Immature natural killer cell (primary cell): ENCODE measurements around the gene TMEM158. TPM values are rescaled to one million over a fixed set of nuclear protein-coding genes. Genes with fewer than 3 reads are reported as not detected.

ENCODE experiments used
- DNase-seq, 3 donors: peaks; one replicate each; pipeline ENCODE4 v3.0.0; 2022; ENCODE audit warnings: mixed read lengths in 1 of 3
- H3K27ac Mint-ChIP-seq, 6 donors: one replicate each; pipeline ENCODE4 v1.8.0; 2020; ENCODE audit warnings: mixed read lengths in 6 of 6, mild to moderate bottlenecking in 5 of 6, inconsistent platforms in 4 of 6, moderate library complexity in 3 of 6
- H3K27me3 Mint-ChIP-seq, 3 donors: one replicate each; pipeline ENCODE4 v1.8.0; 2020 to 2021; ENCODE audit warnings: low read depth in 3 of 3, mild to moderate bottlenecking in 3 of 3, mixed read lengths in 3 of 3, moderate library complexity in 3 of 3, inconsistent platforms in 1 of 3
- H3K36me3 Mint-ChIP-seq, 3 donors: one replicate each; pipeline ENCODE4 v1.8.0; 2020; ENCODE audit warnings: mixed read lengths in 3 of 3, inconsistent platforms in 2 of 3, mild to moderate bottlenecking in 2 of 3
- H3K4me1 Mint-ChIP-seq, 2 donors: one replicate each; pipeline ENCODE4 v1.8.0; 2020; ENCODE audit warnings: inconsistent platforms in 2 of 2, mild to moderate bottlenecking in 2 of 2, mixed read lengths in 2 of 2, moderate library complexity in 1 of 2
- H3K4me3 Mint-ChIP-seq, 5 donors: one replicate each; pipeline ENCODE4 v1.8.0; 2020; ENCODE audit warnings: mild to moderate bottlenecking in 5 of 5, mixed read lengths in 5 of 5, inconsistent platforms in 3 of 5, moderate library complexity in 3 of 5
- H3K9me3 Mint-ChIP-seq, 6 donors: one replicate each; pipeline ENCODE4 v1.8.0; 2020; ENCODE audit warnings: mild to moderate bottlenecking in 6 of 6, mixed read lengths in 6 of 6, inconsistent platforms in 4 of 6, moderate library complexity in 3 of 6
- polyA plus RNA-seq, 3 donors: library from polyadenylated mRNA; unstranded; fragments of 300-500 nt; fragmentation: Illumina TruSeq; gene quantifications; one replicate each; pipeline ENCODE4 v1.2.3, GENCODE V29; 2021

TMEM158 gene
- polyA plus RNA-seq, 3 donors from 2014 or later: not detected

GRCh38 chr3:45249391-45249790 lies 23.3 kb upstream of the TMEM158 start:
- Mint-ChIP-seq H3K27ac (no peak overlapping the region), H3K4me3 (no peak overlapping the region), H3K36me3 (no peaks in the 10 kb centered on the region), H3K9me3 (no peaks in the 10 kb centered on the region), H3K4me1 (no peaks in the 10 kb centered on the region), H3K27me3 (peaks cover 0 to 4% (median 0%) of the 10 kb centered on the region in 3 donors)
- no peak for DNase-seq

GRCh38 chr3:45246241-45246640 lies 20.2 kb upstream of the TMEM158 start:
- H3K27me3 Mint-ChIP-seq: peaks cover 2 to 4% (median 2%) of the 10 kb centered on the region in 3 donors
- no peak overlapping the region for H3K27ac Mint-ChIP-seq
- H3K9me3 Mint-ChIP-seq: no peaks in the 10 kb centered on the region
- no peaks in the 10 kb centered on the region for H3K36me3 Mint-ChIP-seq
- DNase-seq: no peak
- no peaks in the 10 kb centered on the region for H3K4me1 Mint-ChIP-seq
- H3K4me3 Mint-ChIP-seq: no peak overlapping the region

DNA sequence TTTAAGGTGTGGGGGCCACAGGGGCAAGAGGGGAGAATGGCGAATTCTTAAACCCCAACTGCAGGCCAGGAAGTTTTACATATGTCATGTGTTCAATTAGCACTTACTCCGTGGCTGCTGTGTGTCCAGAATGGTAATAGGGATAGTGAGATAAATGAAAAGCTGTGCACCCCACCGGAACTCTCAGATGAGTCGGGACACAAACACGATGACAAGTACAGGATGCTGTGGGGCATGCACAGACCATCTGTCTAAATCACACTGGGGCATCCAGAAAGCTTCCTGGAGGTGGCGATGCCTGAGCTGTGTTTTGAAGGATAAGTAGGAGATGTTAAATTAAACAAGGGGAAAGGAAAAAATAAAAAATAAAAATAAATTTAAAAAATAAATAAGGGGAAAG lies 18.3 kb upstream of the TMEM158 start:
- no peak for DNase-seq
- Mint-ChIP-seq H3K4me1 (no peaks in the 10 kb centered on the region), H3K27me3 (peaks cover 2 to 4% (median 2%) of the 10 kb centered on the region in 3 donors), H3K27ac (no peak overlapping the region), H3K9me3 (no peaks in the 10 kb centered on the region), H3K4me3 (no peak overlapping the region), H3K36me3 (no peaks in the 10 kb centered on the region)

DNA sequence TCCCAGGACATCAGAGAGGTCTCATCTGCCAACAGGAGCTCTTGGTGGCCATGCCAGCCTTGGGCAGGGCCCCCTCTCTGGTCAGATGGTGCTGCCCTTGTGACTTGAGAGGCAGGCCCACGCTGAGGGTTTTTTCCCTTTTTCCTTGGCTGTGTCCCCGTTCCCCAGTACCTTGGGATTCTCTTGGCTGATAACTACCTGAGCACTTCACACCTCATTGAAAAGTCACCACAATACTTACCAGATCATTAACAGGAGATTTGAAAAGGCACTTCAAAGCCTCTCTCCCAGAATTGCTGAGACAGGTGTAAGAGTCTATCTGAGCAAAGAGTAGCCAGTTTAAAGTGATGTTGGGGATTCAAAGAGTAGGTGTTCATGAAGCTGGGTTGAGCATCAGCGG lies 15.1 kb upstream of the TMEM158 start:
- Mint-ChIP-seq H3K4me3 (no peak overlapping the region), H3K27ac (no peak overlapping the region), H3K27me3 (peaks cover 2 to 8% (median 4%) of the 10 kb centered on the region in 3 donors), H3K4me1 (no peaks in the 10 kb centered on the region), H3K9me3 (no peaks in the 10 kb centered on the region), H3K36me3 (no peaks in the 10 kb centered on the region)
- DNase-seq: no peak

GRCh38 chr3:45240292-45240691 lies 14.2 kb upstream of the TMEM158 start:
- Mint-ChIP-seq H3K9me3 (peaks cover 0 to 4% (median 0%) of the 10 kb centered on the region in 6 donors), H3K36me3 (no peaks in the 10 kb centered on the region), H3K4me1 (no peaks in the 10 kb centered on the region), H3K27me3 (peaks cover 2 to 8% (median 4%) of the 10 kb centered on the region in 3 donors), H3K4me3 (no peak overlapping the region), H3K27ac (no peak overlapping the region)
- DNase-seq: no peak

DNA sequence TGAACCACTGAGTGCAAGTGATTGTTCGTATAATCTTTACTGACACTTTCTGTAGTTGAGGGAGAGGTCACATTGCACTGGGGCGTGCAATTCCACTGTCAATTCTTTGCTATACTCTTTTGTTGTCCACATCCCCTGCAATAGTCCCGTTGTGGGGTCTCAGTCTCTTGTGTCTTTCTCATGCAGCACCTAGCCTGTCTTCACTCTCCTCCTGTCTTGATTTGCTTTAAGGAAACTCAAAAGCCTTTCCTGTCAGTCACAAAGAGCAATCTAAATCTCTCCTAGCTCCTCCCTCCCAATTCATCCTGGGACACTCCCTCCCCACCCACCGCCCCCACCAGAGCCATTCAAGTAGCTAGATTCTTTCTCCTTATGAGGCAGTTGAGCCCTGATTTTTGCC lies 13.2 kb upstream of the TMEM158 start:
- H3K9me3 Mint-ChIP-seq: peaks cover 0 to 4% (median 0%) of the 10 kb centered on the region in 6 donors

GRCh38 chr3:45236964-45237363 lies 10.9 kb upstream of the TMEM158 start:
- Mint-ChIP-seq H3K36me3 (no peaks in the 10 kb centered on the region), H3K27ac (no peak overlapping the region), H3K27me3 (peaks cover 1 to 4% (median 2%) of the 10 kb centered on the region in 3 donors), H3K4me1 (no peaks in the 10 kb centered on the region), H3K9me3 (peaks cover 0 to 4% (median 0%) of the 10 kb centered on the region in 6 donors), H3K4me3 (no peak overlapping the region)
- no peak for DNase-seq

More for the DNA sequence above, 13.2 kb upstream of the TMEM158 start:
- Mint-ChIP-seq H3K4me3 (no peak overlapping the region), H3K36me3 (no peaks in the 10 kb centered on the region), H3K4me1 (no peaks in the 10 kb centered on the region), H3K27me3 (peaks cover 2 to 8% (median 4%) of the 10 kb centered on the region in 3 donors), H3K27ac (no peak overlapping the region)
- DNase-seq: no peak

- no peaks in the 10 kb centered on the region for H3K4me1 Mint-ChIP-seq
- no peak for DNase-seq
- H3K9me3 Mint-ChIP-seq: peaks cover 0 to 4% (median 0%) of the 10 kb centered on the region in 6 donors
- H3K27ac Mint-ChIP-seq: no peak overlapping the region
- peaks cover 1 to 4% (median 2%) of the 10 kb centered on the region in 3 donors for H3K27me3 Mint-ChIP-seq
- H3K36me3 Mint-ChIP-seq: no peaks in the 10 kb centered on the region
- no peak overlapping the region for H3K4me3 Mint-ChIP-seq
Measured at GRCh38 chr3:45235409-45235808, 9.3 kb upstream of the TMEM158 start.

GRCh38 chr3:45234250-45234649 lies 8.2 kb upstream of the TMEM158 start:
- no peak for DNase-seq
- Mint-ChIP-seq H3K9me3 (peaks cover 0 to 4% (median 0%) of the 10 kb centered on the region in 6 donors), H3K27me3 (peaks cover 4 to 7% (median 4%) of the 10 kb centered on the region in 3 donors), H3K36me3 (no peaks in the 10 kb centered on the region), H3K27ac (no peak overlapping the region), H3K4me1 (no peaks in the 10 kb centered on the region), H3K4me3 (no peak overlapping the region)

GRCh38 chr3:45232521-45232920 lies 6.4 kb upstream of the TMEM158 start:
- no peaks in the 10 kb centered on the region for H3K36me3 Mint-ChIP-seq
- no peak overlapping the region for H3K27ac Mint-ChIP-seq
- no peak for DNase-seq
- H3K4me1 Mint-ChIP-seq: no peaks in the 10 kb centered on the region
- H3K9me3 Mint-ChIP-seq: peaks cover 0 to 4% (median 0%) of the 10 kb centered on the region in 6 donors
- no peak overlapping the region for H3K4me3 Mint-ChIP-seq
- peaks cover 6 to 18% (median 8%) of the 10 kb centered on the region in 3 donors for H3K27me3 Mint-ChIP-seq

GRCh38 chr3:45227946-45228345 lies 1.9 kb upstream of the TMEM158 start:
- Mint-ChIP-seq H3K9me3 (no peaks in the 10 kb centered on the region), H3K4me3 (peak overlapping the region in 4 of 5 donors; percentile 63 to 83 (median 70)), H3K36me3 (no peaks in the 10 kb centered on the region), H3K27ac (peak overlapping the region in 1 of 6 donors; percentile 6), H3K4me1 (peaks cover 11 to 21% of the 10 kb centered on the region in 2 donors), H3K27me3 (peaks cover 14 to 33% (median 19%) of the 10 kb centered on the region in 3 donors)
- no peak for DNase-seq

- DNase-seq: no peak
- Mint-ChIP-seq H3K4me1 (peaks cover 11 to 21% of the 10 kb centered on the region in 2 donors), H3K27me3 (peaks cover 14 to 33% (median 19%) of the 10 kb centered on the region in 3 donors), H3K9me3 (no peaks in the 10 kb centered on the region), H3K27ac (no peak overlapping the region), H3K36me3 (no peaks in the 10 kb centered on the region), H3K4me3 (peak overlapping the region; percentile 63 to 83 (median 72))
Measured at GRCh38 chr3:45227071-45227820, 1.2 kb upstream of the TMEM158 start.

- Mint-ChIP-seq H3K36me3 (no peaks in the 10 kb centered on the region), H3K4me1 (peaks cover 11 to 21% of the 10 kb centered on the region in 2 donors), H3K27me3 (peaks cover 16 to 41% (median 20%) of the 10 kb centered on the region in 3 donors), H3K4me3 (peak overlapping the region in 1 of 5 donors; percentile 30), H3K9me3 (no peaks in the 10 kb centered on the region), H3K27ac (no peak overlapping the region)
- DNase-seq: peak in 2 of 3 donors; percentile 7 to 16
Measured at GRCh38 chr3:45225465-45226205, 452 bp downstream of the TMEM158 start.

DNA sequence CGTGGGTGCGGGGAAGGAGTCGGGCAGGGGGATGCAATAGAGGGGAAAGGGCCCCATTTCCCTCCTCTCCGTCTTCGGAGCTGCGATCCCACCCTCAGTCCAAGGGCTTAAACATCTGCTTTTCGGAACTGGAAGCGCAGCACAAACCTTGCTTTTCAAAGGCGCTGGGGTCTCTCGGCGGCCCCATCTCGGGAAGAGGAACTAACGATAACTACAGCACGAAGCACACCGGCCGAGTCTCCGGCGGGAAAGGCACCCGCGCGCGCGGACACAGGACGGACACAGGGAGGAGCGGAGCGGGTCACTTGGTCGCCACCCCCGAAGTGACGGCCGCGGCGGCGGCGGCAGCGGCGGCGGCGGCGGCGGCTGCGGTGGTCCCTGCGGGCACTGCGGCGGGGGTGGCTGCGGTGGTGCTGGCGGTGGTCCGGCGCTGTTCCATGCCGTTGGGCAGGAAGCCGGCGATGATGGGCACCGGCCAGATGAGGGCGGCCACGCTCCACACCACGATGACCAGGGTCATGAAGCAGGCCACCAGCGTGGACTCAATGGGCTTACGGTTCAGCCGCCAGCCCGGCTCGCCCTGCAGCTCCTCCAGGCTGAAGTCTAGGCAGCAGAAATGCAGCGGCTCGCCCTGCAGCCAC lies 1.1 kb downstream of the TMEM158 start:
- Mint-ChIP-seq H3K27me3 (peaks cover 16 to 44% (median 18%) of the 10 kb centered on the region in 3 donors), H3K36me3 (no peaks in the 10 kb centered on the region), H3K9me3 (no peaks in the 10 kb centered on the region), H3K4me3 (peak overlapping the region; percentile 77 to 86 (median 85)), H3K27ac (no peak overlapping the region), H3K4me1 (peaks cover 11 to 21% of the 10 kb centered on the region in 2 donors)
- DNase-seq: peak; percentile 8 to 25 (median 24)
